Epidermal melanocyte (primary cell): ENCODE measurements around the gene POFUT1.
"Not testable (repeated sequence)": the region's sequence is repeated elsewhere in the genome, so short reads cannot be mapped to it uniquely, and the experiment has no call there.

Source experiments
- DNase-seq: peaks from one replicate; pipeline ENCODE4 v3.0.0; 2011; ENCODE audit warnings: low spot score; ENCODE audit not compliant: insufficient read length

POFUT1 gene

DNA sequence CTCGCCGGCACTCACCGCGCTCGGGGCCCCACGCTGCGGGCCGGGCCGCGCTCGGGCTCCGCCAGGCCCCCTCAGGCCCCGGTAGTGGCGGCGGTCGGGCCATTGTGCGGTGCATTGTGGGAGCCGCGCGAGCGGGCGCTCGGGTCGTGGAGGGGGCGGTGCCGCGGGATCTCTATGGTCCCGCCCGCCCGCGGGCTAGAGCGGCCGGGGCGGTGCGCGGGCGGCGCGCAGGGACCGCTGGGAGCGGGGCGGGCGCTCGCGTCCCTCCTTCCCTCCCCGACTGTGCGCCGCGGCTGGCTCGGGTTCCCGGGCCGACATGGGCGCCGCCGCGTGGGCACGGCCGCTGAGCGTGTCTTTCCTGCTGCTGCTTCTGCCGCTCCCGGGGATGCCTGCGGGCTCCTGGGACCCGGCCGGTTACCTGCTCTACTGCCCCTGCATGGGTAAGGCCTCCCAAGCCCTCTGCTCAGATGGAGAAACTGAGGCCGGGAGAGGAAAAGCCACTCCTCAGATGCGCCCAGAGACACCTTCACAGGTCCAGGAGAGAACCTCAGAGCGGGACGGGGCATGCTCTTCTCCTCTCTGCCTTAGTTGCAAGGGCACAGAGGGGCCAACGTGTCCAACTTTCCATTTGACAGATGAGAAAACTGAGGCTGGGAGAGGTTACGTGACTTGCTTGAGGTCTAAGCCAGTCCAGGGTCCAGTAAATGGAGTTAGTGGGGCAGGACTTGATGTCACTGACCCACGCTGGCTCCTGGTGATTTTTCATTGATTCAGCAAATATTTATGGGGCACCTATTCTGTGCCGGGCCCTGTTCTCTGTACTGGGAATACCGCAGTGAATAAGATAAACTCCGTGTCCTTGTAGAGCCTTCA, at the start of gene POFUT1, which contains the start of gene PLAGL2:
Gene POFUT1 (plus strand): TSS at position 255 of the 873 bp plus-strand sequence. CDS start 62 bp downstream, at position 317.
Gene PLAGL2 (minus strand): TSS at position 118 of the 873 bp plus-strand sequence. CDS start 5,565 bp downstream, outside the sequence.
- peak; percentile 99 for DNase-seq

DNA sequence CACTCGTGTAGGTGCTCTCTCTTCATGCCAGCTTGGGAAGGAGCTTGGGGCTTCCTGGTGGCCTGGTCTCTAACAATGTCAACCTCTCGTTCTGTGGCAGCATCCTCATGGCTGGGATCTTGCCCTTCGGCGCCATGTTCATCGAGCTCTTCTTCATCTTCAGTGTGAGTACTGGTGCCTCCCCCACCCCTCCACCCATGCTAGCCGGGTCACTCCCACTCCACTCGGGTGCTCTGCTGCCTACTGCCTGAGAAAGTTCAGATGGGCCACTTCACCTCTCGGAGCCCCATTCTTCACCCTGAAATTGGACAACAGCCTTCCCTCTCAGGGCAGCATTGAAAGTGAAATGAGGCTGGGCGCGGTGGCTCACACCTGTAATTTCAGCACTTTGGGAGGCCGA, 49.3 kb upstream of the POFUT1 start:
- DNase-seq: no peak

DNA sequence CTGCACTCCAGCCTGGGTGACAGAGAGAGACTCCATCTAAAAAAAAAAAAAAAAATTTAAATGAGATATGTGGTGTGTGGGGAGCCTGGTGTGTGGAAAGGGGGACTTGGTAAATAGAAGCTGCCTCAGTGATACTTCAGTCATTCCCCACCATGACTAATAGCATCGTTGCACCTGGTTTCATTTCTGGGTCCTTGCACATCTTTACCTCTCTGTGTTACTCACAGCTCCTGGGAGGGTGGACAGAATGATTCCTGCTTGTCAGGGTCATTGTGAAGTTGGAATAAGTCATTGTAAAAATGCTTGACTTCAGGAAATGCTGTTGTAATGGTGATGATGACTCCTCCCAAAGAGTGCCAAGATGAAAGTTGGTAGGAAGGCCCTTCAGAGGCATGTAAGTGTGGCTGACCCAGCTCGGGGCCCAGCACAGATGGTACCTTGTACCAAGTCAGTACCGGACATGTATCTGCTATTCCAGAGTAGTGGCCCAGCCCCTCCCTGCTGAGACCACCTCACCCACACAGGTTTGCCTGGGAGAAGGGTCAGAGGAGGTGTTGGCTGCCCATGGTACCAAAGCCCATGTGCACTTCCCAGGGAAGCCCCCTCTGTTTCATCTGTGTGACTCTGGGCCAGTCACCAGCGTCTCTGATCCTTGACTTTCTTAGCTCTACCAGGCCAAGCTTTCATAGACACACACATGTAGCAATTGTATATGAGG, 48.6 kb upstream of the POFUT1 start:
- no peak for DNase-seq

DNA sequence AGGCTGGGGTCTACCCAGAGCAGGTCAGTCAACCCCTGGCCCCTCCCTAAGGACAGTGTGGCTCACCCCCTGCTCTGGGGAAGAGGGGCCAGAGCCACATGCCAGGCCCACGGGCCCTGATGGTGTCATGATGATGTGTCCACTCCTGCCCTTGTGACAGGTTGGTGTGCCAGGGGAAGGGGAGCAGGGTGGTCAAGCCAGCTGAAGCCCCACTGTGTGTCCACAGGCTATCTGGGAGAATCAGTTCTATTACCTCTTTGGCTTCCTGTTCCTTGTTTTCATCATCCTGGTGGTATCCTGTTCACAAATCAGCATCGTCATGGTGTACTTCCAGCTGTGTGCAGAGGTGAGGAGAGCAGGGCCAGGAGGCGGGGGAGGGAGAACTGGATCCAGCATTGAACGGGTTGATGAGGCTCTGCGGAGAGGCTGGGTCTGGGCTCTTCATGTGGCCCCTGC, 47.9 kb upstream of the POFUT1 start:
- DNase-seq: no peak

DNA sequence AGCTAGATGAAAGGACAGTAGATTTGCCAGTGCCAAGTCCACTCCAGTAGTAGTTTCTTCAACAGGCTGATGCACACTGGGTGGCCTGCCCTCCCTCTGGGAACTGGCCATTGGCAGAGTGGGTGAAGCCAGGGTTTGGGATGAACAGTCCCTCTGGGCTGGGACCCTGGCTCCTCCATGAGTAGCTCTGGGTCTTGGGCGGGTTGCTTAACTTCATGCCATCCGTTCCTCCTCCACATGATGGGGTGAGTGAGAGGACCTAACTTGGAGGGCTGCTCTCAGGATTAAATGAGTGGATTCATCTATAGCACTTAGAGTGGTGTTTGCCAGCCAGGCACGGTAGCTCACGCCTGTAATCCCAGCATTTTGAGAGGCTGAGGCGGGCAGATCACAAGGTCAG, 47.3 kb upstream of the POFUT1 start:
- DNase-seq: no peak

DNA sequence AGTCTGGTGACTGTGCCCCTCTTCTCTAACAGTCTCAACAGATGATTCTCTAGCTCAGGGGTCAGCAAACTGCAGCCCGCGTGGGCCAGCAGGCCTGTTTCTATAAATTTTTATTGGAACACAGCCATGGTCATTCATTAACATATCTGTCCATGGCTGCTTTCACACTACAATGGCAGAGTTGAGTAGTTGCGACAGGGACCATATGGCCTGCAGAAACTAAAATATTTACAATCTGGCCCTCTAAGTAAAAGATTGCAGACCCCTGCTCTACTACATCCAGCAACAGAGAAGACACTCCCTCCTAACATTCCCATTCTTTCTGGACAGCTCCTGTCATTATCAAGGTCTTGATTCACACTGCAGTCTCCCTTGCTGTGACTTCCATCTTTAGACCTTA, 45.3 kb upstream of the POFUT1 start:
- no peak for DNase-seq

DNA sequence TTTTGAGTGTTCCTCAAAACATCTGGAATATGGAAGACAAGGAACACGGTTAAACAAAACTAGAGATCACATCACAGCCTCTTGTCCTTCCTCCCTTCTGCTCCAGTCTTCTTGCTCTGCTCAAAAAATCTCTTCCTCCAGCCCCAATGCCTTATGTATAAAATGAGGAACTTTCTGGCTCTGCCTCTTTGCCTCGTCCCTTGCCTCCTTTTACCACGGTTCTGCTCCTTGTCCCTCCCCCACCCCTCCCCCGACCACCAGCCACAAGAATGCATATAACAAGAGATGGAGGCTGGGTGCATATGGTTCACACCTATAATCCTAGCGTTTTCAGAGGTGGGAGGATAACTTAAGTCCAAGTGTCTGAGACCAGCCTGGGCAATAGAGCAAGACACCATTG, 43.7 kb upstream of the POFUT1 start:
- no peak for DNase-seq

DNA sequence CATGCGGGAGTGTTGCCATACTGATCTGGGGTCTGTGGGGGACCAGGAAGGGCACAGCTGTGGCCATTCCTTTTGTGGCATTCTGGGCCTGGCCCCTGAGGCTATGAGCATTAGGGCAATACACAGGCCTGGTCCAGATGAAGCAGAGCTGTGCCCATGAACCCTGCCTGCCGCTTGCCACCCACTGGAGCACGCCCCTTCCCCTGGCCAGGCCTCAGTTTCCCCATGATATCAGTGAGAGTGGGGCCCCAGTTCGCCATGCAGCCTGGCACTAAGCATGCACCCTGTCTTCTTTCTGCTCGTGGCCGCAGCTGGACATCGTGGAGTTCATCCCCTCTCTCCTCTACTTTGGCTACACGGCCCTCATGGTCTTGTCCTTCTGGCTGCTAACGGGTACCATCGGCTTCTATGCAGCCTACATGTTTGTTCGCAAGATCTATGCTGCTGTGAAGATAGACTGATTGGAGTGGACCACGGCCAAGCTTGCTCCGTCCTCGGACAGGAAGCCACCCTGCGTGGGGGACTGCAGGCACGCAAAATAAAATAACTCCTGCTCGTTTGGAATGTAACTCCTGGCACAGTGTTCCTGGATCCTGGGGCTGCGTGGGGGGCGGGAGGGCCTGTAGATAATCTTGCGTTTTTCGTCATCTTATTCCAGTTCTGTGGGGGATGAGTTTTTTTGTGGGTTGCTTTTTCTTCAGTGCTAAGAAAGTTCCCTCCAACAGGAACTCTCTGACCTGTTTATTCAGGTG, 42.5 kb upstream of the POFUT1 start:
- no peak for DNase-seq

DNA sequence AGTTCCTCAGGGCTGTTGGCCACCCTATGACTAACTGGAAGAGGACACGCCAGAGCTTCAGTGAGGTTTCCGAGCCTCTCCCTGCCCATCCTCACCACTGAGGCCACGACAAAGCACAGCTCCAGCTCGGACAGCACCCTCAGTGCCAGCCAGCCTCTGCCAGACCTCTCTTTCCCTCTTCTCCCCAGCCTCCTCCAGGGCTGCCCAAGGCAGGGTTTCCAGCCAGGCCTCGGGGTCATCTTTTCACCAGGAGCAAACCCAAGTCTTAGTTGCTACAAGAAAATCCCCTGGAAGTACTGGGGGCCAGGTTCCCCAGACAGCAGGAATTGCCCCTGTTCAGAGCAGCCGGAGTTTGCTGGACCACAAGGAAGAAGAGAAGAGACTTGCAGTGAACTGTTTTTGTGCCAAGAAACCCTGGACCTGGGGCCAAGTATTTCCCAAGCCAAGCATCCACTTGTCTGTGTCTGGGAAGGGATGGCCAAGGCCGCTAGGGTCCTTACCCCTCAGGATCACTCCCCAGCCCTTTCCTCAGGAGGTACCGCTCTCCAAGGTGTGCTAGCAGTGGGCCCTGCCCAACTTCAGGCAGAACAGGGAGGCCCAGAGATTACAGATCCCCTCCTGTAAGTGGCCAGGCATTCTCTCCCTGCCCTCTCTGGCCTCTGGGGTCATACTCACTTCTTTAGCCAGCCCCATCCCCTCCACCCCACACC, 41.7 kb upstream of the POFUT1 start:
- DNase-seq: no peak

DNA sequence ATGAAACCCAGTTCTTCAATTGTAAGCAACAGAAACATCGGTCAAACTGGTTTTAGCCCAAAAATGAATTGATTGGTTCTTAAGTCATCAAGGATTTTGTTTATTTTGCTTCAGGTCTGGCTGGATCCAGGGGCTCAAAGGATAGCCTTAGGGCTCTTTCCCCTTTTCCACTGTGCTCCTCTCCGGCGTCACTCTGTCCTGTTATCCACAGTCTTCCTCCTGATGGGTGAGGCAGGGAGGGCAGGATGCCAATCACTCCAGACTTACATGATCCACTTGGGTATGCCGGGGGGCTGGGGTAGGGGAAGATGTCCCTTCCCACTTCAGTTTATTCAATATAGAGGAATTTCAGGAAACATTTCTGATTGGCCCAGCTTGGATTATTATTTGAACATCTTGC, 40.1 kb upstream of the POFUT1 start:
- no peak for DNase-seq

DNA sequence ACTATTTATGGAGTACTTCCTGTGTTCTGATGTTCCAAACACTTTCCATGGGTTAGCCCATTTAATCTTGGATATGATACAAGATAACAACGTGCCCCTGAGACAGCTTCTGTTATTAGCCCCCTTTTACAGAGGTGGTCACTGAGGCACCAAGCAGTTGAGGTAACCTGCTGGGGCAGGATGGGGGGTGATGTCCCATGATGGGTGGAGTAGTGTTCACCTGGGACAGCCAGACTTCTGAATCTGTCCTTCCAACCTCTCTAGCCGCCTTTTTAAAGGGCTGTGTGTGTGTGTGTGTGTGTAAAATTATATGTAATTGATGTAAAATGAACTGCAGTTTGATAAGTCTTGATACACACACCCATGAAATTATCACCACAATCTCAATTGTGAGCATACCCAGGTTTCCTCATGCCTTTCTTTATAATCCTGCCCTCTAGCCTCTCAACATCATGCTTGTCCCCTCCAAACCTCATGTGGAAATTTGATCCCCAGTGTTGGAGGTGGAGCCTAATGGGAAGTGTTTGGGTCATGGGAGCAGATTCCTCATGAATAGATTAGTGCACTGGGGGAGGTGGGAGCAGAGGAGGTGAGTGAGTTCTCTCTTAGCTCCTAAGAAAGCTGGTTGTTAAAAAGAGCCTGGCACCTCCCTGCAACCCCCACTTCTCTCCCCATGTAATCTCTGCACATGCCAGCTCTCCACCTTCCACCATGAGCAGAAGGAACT, 39.3 kb upstream of the POFUT1 start:
- no peak for DNase-seq

DNA sequence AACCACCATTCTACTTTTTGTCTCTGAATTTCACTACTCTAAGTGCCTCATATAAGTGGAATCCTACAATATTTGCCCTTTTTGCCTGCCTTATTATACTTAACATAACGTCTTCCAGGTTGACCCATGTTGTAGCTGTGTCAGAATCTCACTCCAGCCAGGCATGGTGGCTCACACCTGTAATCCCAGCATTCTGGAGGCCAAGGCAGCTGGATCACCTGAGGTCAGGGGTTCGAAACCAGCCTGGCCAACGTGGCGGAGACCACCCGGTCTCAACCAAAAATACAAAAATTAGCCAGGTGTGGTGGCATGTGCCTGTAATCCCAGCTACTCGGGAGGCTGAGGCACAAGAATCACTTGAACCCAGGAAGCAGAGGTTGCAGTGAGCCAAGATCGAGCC, 30.0 kb upstream of the POFUT1 start:
- not testable (repeated sequence) for DNase-seq

DNA sequence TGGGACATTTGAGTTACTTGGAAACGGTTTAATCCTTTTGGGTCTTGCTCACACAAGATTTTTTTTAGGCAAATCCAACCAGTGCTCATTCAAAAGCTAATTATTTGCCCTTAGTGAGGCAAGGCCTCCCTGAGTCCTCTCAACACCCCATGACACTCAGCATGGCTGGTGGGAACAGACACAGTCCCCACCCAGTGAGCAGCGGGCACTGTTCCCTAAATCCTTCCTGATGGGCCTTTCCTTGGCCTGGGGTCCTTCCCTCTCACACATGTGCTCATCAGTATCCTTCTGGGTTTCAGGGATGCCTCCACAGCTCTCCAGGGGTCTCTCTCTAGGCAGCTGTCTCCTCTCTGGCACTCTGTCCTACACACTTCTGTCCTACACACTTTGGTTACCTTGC, 28.2 kb upstream of the POFUT1 start:
- DNase-seq: no peak

DNA sequence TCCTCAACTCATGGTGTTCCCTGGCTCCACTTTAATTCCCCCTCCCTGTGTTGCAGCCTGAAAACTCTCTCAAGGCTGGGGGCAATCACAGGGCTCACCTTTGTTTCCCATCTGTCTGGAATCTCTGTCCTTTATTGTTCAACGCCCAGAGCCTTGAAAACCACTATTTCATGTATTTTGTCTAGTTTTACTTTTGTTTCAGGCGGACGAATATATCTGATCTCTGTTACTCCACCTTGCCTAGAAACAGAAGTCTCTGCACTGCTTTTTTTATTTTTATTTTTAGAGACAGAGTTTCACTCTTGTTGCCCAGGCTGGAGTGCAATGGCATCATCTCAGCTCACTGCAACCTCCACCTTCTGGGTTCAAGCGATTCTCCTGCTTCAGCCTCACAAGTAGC, 27.7 kb upstream of the POFUT1 start:
- no peak for DNase-seq

DNA sequence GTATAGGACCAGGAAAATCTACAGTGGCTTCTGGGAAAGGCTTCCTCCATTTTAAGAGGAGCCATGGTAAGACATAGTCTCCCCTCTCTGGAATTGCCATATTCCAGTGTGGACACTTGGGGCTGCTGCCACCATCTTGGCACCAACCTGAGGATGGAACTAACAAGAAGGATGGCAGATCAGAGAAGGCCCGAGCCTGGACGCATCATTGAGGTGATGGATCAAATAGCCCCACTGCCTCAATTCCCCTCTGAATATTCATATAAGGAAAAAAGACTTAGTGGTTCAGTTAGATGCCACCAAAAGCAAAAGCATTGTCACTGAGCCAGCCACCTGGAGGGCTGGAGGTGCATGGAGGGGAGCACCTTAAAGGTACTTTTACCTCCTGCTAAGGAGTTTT, 26.1 kb upstream of the POFUT1 start:
- DNase-seq: no peak

DNA sequence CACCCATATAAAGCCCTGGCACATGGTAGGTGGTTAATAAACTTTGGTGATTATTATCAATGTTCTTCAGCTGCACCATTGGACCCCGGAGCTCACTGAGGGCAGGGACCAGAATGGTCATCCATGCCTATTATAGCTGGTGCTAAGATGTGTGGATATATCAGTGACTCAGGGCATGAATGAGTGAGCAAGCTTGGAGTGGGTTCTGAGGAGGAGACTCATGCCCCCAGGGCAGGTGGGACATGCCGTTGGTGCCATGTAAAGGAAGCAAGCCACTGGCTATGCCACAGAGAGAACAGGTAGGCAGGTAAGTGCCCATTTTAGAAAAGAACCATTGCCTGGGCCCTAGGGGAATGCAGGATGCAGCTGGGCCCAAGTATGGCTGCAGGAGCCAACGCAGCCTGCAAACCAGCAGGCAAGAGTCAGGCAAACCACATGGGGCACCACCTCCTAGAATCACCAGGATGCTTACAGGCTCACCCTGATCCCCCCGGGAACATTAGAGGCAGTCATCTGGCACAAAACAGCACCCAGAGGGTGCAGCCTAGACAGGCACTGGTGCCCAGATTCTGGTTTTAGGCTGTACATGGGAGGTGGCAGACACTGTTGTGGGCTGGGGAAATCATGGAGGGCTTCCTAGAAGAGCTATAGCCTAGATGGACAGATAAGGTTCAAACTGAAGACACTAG, 23.6 kb upstream of the POFUT1 start:
- no peak for DNase-seq

DNA sequence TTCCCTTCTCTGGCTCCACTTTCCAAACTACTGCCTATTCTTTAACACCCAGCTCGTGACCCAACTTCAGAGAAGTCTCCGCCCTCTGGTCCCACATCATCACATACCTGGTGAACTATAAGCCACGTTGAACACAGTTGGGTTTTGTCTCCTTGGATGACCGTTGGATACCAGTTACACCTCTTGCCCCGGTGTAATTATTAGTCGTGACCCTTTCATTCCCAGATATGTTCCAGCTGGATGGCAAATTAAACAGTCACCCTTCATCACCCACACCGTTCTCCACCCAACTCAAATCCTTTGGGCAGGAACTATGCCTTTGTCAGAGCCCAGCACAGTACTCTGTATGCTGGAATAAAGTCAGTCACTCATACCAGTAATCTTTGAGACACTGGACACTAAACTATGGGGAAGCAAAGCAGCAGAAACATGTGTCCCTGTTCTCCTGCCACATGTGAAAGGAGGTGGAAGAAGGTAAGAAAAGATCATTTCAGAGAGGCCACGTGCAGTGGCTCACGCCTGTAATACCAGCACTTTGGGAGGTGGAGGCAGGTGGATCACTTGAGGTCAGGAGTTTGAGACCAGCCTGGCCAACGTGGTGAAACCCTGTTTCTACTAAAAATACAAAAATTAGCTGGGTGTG, 22.6 kb upstream of the POFUT1 start:
- DNase-seq: no peak

DNA sequence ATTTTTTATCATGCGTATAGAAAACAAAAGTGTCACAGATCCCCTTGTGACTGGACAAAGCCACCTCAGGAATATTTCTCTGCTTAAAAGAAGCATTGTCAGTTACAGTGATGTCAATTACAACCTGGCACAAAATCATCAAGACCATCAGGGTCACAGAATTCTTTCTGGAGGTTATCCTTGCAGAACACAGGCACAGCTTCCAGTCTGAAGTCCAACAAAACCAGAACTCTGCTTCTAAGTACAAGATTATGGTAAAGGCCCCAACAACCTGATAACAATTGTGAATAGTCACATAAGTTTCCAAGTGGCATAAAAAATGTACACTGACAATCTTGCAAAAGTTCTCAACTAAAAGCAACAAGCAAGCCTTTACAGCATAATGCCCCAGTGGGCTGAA, 21.2 kb upstream of the POFUT1 start:
- no peak for DNase-seq

DNA sequence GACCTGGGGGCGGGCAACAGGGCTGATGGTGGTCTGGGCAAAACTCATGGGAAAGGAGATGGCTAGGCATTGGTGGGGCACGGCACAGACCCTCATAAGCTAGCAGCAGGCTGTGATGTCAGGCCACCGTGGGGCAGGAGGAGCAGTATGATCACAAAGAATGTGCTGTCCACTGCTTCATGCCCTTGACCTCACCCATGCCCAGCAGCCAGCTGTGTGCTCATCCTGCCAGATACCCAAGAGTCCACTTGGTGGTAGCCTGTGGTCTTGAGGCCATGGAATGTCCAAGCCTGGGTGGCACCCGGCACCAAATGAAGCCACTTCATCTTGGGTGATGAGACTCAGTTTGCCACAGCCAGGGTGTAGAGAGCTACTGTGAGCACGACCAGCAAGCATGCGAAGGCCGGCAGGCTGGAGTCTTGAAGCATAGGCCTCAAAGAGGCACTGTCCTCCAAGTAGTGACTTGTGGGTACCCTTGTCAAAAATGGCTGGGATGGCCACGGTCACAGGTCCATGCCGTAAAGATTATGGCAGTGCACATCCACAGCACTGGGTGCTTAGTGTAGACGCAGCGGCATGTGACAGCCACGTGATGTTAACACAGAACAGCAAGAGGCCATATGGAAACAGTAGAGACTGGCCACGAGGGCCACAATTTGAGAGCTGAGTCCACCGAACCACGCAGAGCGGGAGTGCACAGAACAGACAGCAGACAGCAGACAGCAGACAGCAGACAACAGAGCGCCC, 19.1 kb upstream of the POFUT1 start:
- no peak for DNase-seq
